Right renal cortex interstitium (tissue), 3 donors: Measurements from ENCODE around the gene FEN1. TPM values are rescaled to one million over a fixed set of nuclear protein-coding genes. Genes with fewer than 3 reads are reported as not detected.
A peak's percentile ranks its signal among the peaks of the same experiment; 100 is the strongest.

ENCODE experiments used
- DNase-seq, 3 donors: peaks; one replicate each; pipeline ENCODE4 v3.0.0-alpha.2; 2013; ENCODE audit warnings: low read depth in 3 of 3, low spot score in 2 of 3
- polyA plus RNA-seq, 3 donors: library from polyadenylated mRNA; unstranded; fragments of 120-200 nt; gene quantifications; one replicate each; pipeline ENCODE4 v1.2.1, GENCODE V29; 2013; ENCODE audit not compliant: insufficient read length in 3 of 3

FEN1 gene, protein sequence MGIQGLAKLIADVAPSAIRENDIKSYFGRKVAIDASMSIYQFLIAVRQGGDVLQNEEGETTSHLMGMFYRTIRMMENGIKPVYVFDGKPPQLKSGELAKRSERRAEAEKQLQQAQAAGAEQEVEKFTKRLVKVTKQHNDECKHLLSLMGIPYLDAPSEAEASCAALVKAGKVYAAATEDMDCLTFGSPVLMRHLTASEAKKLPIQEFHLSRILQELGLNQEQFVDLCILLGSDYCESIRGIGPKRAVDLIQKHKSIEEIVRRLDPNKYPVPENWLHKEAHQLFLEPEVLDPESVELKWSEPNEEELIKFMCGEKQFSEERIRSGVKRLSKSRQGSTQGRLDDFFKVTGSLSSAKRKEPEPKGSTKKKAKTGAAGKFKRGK
- polyA plus RNA-seq = 10 to 100 TPM; 40.7 to 46.9 (median 41.3) TPM

DNA sequence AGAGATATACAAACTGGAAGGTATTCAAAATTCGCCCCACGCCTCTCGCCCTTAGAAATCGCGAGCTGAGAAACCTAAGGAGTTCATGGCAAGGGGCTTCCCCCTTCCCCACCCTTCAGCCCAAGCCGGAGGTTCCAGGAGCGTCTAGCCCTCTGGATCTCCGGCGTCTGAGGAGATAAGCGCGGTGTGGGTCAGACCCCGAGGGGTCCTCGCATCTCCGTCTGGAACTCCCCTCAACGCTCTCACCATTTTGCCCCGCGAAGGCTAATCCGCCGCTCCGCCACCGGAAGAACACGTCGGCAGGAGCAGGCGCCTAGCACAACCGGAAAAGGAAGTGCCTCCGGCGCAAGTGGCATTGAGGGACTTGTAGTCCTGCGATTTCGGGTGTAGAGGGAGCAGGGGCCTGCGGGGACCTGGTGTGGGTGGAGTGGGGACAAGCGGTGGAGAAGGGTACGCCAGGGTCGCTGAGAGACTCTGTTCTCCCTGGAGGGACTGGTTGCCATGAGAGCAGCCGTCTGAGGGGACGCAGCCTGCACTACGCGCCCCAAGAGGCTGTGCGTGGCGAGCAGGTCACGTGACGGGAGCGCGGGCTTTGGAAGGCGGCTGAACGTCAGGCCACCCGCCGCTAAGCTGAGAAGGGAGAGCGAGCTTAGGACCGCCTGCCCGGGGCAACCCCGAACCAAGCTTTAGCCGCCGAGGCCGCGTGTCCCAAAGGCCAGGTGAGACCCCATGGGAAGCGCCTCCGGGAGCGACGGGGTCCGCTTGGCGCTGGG, at the start of gene FEN1, which contains the start of gene TMEM258:
Gene FEN1 (plus strand): TSS at position 602 of the 773 bp plus-strand sequence. CDS start 2,451 bp downstream, outside the sequence.
Gene TMEM258 (minus strand): TSS at position 290 of the 773 bp plus-strand sequence. CDS start 41 bp downstream, at position 249.
- DNase-seq = peak; percentile 90 to 95 (median 91)

DNA sequence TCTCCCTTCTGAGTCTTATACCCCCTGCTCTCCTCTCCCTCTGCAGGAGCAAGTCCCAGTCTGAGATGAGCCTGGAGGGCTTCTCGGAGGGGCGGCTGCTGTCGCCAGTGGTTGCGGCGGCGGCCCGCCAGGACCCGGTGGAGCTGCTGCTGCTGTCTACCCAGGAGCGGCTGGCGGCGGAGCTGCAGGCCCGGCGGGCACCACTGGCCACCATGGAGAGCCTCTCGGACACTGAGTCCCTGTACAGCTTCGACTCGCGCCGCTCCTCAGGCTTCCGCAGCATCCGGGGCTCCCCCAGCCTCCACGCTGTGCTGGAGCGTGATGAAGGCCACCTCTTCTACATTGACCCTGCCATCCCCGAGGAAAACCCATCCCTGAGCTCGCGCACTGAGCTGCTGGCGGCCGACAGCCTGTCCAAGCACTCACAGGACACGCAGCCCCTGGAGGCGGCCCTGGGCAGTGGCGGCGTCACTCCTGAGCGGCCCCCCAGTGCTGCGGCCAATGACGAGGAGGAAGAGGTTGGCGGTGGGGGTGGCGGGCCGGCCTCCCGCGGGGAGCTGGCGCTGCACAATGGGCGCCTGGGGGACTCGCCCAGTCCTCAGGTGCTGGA, 49.1 kb upstream of the FEN1 start:
- DNase-seq = no peak

DNA sequence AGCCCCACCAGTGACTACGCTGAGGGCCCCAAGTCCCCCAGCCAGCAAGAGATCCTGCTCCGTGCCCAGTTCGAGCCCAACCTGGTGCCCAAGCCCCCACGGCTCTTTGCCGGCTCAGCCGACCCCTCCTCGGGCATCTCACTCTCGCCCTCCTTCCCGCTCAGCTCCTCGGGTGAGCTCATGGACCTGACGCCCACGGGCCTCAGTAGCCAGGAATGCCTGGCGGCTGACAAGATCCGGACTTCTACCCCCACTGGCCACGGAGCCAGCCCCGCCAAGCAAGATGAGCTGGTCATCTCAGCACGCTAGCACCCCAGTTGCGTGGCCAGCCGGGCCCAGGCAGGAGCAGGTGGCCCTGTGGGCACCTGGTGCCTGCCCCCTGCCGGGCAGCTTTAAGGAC, 48.5 kb upstream of the FEN1 start:
- no peak for DNase-seq

DNA sequence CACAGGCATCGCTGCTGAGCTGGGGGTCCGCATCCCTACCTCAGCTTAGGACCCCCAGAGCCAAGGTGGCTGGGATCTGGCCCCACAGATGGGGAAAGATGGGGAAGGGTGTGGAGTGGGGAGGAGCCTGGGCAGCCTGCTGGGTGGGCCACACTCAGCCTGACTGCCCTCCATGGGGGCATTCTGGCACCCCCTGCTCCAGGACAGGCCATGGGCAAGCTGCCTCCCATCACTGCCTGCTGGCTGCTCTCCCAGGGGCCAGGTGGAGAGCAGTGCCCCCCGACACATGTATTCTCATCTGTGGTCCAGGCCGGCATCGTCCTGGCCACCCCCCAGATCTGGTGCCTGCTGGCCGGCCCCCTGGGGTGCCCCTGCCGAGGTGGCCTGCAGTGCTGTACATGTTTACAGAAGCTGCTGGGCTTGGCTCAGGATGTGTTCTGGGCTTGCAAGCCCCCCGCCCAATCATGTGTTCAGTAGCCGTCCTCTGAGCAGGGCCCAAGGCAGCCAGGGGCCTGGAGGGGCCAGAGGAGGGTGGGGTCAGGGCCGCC, 48.0 kb upstream of the FEN1 start:
- no peak for DNase-seq

DNA sequence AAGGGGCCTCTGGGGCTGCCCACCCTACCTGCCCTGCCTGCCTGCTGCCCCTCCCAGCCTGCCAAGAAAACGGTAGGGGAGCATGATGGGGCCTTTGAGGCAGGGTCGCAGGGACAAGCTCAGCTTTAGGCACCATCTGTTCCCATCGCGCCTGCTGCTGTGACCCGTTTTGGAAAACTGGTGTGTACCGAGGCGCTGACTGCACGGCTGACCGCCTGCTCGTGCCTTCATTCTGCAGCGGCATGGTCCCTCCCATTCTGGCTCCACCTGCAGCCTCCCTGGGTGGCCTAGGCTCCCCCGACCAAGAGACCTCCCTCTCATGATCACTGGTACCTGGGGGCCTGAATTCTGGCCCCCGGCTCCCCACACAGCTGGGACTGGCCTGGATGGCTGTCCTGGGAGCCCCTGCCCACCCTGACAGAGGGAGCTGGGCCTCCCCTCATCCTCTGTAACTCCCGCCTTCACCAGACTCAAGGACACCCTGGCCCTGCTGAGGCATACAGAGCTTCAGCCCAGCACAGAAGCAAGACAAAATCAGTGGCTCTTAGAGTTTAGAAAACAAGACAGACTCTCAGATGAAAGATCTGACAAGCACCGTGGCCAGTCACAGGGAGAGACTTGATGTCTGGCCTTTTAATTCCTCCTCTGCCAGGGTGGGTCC, 46.8 kb upstream of the FEN1 start:
- no peak for DNase-seq

DNA sequence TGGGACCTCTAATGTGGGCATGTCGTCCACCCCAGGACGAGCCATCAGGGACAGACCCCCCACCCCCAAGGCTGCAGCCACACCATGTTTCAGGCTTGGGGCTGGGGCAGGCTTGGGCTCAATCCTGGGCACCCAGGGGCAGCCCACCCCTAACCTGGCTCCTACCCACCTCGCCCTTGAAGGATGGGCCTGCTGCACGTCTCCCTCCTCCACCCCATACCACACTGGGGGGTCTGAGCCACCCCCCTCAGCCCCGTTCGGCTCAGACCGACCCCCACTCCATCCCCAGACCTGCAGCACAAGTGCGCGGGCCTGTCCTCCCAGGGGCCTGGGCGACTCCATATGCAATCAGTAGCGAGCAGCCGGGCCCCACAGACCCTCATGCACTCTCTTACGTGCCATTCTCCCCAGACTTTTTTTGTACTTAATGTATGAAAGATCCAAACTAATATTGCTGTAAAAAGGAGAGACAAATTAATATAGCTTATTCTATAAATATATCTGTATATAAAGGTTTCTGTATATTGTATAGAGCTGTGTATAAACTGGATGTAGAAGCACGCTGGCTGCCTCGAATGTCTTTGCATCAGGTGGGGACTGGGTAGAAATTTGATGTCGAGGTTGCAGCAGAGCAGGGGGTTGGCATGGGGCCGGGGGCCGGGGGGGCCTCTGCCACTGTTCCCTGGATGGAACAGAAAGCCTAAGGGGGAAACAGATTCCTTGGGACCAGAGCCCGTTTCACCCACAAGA, 46.1 kb upstream of the FEN1 start:
- no peak for DNase-seq

DNA sequence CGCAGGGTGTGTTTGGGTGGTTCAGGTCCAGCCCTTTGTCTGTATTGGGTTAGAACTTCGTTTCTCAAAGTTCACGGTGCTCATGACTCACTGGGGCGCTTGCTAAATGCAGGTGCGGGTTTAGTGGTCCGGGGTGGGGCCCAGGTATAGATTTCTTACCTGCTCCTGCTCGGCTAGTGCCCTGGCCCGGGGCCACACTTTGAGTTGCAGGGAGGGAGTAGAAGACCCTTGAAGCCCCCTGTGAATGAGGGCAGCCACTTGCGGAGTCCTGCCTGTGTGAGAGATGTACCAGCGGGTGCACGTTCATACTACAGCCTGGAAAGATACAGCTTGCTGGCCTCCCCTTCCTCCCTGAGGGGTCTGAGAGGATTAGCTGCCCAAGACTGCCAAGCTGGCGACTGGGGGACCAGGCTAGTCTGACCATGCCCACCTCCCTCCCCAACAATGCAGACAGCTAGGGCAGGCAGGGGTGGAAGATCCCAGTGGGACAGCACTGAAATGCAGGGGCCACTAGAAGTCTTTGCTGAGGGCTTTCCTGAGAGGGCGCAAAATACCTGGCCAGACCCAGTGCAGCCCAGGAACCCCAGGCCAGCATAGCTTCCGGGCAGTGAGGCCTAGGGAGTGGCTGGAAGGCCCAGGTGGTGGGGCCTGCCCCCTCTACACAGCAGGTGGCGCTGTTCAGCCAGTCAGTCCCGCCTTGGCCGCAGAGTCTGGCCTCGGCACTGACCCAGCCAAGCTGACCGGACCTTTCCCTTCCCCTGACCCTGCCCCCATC, 45.3 kb upstream of the FEN1 start:
- DNase-seq = no peak

DNA sequence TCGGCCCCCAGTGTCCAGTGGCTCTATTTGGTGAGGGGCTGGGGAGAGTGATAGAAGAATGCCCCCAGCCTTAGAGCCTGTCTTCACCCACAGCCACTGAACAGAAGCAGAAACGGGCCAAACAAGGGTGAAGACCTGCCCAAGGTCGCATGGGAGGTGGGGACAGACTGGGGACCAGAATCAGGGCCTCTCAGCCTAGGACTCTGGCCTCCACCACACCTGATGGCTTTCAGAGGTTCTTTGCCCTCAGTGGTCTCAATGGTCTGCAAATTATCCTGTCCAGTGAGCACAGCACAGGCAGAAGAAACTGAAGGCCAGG, 44.8 kb upstream of the FEN1 start:
- DNase-seq = no peak

DNA sequence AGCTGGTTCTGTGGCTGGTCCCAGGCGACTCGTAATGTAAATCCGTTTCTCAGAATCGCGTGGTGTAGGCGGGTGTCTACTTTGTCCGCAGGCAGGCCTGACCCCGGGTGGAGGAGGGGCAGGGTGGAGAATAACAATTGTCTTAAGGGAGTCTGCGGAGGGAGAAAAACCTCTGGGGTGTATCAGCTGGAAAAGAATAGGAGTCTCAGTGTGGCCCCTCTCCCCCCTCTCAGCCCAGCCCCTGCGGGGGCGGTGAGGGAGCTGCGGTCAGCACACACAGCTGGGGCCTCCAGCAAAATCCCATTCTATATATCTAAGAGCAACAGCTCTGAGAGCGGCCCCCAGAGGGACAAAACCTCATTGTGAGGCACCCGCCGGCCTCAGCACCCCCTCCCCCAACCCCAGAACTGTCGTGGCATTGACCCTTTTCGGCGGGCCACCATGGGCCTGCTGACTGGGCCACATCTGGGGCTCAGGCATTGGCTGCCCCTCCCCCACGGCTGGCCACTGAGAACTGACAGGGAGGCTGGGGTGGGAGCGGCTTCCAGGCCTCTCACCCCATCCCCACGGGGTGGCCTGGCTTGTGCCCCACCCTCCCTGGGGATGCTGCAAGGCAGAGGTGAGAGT, 43.0 kb upstream of the FEN1 start:
- DNase-seq = no peak

DNA sequence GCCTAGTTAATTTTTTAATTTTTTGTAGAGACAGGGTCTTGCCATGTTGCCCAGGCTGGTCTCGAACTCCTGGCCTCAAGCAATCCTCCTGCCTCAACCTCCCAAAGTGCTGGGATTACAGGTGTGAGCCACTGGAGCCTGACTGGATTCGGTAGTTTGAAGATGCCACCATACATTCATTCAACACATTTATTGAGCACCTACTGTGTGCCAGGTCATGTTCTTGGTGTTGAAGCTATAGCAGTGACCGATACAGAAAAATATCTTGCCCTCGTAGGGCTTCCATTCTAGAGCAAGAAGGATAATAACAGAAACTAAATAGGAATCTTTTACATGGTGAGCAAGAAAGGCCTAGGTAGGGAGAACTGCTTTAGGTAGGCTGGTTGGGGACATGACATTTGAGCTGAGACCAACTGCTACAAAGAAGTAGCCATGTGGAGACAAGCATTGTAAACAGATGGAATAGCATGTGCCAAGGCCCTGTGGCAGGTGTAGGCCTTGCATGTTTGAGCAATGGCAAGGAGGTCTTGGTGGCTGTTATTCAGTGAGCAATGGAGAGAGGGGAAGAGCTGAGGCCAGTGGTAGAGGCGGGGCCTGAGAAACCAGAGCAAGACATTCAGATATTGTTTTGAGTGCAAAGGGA, 42.0 kb upstream of the FEN1 start:
- DNase-seq = no peak

DNA sequence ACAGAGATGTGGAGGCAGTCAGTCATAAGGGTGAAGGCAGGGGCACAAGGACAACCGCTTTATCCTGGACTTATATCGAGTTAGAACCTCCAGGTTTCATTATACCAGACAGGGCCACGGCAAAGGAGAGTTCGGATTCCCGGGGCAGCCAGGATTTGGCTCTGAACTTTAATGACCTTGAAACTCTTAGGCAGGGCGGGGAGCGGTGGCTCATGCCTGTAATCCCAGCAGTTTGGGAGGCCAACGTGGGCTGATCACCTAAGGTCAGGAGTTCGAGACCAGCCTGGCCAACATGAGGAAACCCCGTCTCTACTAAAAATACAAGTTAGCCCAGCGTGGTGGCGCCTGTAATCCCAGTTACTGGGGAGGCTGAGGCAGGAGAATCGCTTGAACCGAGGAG, 41.3 kb upstream of the FEN1 start:
- no peak for DNase-seq

DNA sequence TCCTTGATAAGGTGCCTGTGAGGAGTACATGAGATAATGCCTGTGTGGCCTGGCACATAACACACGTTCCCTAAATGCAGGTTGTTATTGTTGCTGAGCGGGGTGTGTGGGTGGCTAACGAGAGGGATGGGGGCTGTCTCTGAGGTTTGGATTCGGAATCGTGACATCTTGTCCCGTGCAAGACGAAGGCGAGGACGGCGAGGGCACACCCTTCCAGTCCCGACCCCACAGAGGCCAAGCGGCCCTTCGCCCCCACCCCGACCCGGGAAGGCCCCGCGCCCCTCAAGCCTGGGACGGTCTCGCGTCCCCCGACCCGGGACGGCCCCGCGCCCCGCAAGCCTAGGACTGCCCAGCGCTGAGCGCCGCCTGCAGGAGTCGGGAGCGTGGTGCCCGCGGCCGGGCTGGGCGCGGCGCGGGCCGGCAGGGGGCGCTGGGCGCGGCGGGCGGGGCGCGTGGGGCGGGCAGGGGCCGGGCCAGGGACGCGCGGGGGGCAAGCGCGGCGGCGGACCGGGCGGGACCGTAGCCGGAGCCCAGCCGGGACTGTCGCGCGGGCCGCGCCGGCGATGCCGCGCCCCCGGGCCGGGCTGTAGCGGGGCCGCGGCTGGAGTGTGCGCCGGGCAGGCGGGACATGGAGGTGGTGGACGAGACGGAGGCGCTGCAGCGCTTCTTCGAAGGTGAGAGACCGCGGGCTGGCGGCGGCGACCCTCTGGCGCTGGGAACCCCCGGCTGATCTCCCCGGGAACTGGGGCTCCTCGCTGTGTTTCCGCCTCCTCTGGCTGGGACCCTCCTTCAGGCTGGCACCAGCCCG, 40.4 kb upstream of the FEN1 start, which contains the start of gene MYRF:
Gene MYRF (plus strand): TSS at position 520 of the 808 bp plus-strand sequence. CDS start 109 bp downstream, at position 629.
- no peak for DNase-seq

DNA sequence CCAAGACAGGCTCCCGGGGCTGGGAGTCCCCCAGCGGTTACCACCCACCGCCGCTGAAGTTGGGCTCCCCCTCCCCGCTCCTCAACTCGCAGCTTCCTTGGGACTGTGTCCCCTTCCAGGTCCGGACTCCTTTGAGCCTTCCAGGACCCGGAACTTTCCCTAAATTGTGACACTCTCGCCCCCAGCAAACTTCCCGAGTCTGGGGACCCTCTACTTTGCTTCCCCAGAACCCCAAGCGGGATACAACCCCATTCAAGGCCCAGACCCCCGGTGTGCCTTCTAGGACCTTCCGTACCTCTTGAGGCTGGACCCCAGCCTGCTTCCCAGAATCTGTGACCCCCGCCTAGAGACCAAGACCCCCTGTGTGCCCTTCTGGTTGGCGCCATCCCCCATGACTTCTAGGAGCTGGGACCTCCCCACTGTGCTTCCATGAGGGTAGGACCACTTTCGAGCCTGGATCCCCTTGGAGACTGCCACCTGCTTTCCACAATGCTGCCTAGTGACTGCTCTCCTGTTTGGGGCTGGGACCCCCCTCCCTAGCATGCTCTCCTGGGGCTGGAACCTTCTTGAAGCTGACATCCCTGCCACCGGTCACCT, 39.7 kb upstream of the FEN1 start:
- DNase-seq = no peak

DNA sequence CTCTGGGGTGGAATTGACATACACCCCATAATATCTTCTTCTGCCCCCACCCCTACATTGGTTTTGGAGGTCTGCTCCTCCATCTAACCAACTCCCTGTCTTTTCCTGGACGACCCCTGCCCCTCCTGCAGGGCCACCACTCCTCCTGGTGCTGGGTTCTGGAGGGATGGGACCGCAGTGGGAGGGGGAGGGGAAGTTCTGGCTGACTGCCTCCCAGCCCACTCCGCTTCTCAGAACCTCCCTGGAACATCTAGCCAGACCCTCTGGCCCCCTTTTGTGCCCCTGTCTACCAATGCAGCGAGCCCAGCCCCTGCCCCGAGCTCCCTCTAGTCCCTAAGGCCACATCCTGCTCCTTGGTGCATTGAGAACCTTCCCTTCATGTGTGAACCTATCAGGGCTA, 39.0 kb upstream of the FEN1 start:
- no peak for DNase-seq

DNA sequence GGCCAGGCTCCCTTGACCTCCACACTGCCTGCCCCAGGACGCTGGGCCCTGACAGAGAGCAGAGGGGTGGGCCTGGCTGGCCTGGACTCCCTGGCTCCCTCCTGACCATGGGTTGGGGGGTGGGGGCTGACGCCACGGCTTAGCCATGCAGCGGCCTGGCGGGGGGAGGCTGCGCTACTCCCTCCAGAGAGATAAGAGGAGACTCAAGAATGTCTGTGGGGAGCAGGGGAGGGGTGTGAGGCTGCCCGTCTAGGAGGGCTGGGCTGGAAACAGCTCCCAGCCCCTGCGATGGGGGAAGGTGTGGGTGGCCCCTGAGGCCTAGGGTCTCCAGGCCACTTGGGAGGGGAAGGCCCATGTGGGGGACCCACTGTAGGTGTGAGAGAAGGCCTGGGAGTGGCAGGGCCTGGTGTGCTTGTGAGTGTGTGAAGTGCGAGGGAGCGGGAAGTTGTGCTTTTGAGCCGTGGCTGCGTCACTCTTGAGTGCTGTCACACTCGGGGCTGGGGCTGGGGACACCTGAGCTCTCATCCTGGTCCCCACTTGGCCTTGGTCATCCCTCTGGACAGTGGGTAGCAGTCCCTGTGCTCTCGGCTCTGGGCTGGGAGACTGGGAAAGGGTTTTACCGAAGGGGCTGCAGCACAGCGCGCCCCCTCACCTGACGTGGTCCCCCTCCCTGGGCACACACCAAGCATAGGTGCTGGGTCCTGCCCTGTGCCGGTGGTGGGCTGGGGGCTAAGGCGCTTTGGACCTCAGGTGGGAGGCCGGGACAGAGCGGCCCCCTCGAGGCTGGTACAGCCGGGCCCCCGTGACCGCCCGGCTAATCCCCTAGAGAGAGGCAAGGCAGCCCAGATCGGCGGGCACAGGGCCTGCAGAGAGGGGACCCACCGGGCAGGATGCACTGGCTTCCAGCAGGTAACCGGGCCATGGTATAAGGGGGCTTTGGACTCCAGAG, 37.9 kb upstream of the FEN1 start:
- no peak for DNase-seq

DNA sequence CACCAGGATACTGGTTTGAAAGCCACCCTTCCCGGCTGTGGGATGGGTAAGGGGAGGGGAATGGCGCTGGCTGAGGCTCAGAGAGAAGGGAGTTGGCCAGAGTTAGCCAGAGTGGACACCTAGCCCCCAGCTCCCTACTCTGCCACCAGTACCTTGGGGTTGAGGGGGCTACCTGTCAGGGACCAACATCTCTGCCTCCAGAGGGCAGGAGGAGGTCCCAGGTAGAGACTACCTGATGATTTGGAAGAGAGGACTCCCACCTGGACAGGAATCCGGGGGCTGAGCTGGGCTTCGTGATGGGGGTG, 36.6 kb upstream of the FEN1 start:
- DNase-seq = no peak
